Jurkat, Clone E6-1 (cell line): ENCODE measurements around the gene CATSPERZ.
"Not testable (repeated sequence)": the region's sequence is repeated elsewhere in the genome, so short reads cannot be mapped to it uniquely, and the experiment has no call there.

ENCODE experiments used
- DNase-seq: peaks from one replicate; pipeline ENCODE4 v3.0.0-alpha.2; 2011; ENCODE audit warnings: low read depth, low spot score
- H3K4me3 ChIP-seq: 2 replicates; pipeline ENCODE4 v1.5.1; 2011; ENCODE audit warnings: mild to moderate bottlenecking, low read length, control low read depth, moderate library complexity

The CATSPERZ gene

GRCh38 chr11:64296830-64297698 is 3.1 kb upstream of the CATSPERZ start:
- DNase-seq: no peak
- H3K4me3 ChIP-seq: no peak overlapping the region

DNA sequence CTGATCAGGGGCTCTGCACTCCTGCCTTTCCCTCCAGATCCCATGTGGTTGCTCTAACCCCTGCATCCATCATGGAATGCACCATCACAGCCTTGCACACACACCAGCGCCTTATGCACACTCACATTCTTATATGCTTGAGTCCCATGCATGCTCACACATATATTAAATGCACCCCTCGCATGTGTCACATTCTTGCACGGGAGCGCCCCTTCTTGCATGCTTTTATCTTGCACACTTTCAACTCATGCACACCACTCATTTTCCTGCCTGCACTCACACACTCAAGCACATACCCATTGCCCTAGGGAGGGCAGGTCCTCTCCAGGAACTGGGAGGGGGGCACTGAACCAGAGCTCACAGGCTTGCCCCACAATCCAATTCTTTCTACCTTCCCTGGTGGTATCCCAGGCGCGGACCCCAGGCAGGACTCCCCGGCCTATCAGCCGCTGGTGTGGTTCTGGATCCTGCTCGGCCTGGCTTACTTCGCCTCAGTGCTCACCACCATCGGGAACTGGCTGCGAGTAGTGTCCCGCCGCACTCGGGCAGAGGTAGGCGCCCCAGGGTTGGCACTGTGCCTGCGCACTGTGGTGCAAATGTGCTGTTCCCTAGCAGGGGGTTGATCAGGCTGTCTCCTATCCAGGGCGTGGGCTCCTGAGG is 2.3 kb upstream of the CATSPERZ start:
- no peak for DNase-seq
- H3K4me3 ChIP-seq: no peak overlapping the region

DNA sequence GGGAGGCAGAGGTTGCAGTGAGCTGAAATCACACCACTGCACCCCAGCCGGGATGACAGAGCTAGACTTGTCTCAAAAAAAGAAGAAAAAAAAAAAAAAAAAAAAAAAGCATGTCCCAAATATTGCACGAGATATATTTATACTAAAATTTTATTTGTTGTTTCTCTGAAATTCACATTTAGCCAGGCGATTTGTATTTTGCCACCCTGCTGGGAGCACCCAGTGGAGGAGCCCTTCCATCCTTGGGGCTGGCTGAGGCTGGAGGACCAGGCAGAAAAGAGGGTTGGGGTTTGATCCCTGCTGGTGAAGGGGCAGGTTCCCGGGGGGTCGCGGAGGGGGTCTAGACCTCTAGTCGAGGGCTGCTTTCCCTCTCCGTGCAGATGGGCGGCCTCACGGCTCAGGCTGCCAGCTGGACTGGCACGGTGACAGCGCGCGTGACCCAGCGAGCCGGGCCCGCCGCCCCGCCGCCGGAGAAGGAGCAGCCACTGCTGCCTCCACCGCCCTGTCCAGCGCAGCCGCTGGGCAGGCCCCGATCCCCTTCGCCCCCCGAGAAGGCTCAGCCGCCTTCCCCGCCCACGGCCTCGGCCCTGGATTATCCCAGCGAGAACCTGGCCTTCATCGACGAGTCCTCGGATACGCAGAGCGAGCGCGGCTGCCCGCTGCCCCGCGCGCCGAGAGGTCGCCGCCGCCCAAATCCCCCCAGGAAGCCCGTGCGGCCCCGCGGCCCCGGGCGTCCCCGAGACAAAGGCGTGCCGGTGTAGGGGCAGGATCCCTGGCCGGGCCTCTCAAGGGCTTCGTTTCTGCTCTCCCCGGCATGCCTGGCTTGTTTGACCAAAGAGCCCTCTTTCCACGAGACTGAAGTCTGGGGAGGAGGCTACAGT is 952 bp upstream of the CATSPERZ start:
- H3K4me3 ChIP-seq: no peak overlapping the region
- DNase-seq: no peak

DNA sequence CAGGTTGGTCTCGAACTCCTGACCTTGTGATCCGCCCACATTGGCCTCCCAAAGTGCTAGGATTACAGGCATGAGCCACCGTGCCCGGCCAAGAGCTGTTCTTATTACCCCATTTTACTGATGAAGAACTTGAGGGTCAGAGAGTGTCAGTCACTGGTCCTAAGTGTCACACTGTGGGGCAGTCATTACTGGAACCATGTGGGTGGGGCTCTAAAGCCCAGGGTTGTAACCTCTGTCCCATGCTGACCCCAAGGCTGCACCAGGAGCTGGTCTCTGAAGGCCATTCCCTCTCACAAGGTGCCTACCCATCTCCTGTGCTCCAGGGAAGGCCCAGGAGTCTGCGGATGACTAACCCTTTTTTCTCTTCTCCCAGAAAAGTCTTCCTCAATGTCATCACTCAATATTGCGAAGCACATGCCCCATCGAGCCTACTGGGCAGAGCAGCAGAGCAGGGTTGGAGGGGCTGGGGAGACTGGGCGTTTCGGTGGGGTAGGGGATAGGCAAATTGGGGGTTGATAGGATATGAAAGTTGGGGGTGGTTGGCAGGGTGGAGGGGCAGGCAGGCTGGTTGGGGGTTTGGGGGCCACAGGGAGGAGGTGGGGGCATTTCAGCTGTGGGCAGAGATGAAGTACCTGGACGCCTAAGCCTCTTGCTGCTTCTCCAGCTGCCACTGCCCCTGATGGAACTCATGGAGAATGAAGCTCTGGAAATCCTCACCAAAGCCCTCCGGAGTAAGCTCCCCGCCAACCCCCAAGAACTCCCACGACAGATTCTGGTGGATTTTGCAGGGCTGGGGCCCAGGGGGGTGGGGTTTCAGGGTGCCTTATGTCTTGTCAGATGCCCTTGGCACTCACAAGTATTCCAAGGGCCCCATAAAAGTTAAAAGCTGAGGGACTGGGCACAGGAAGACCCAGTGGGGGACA is 3.2 kb downstream of the CATSPERZ start:
- no peak for DNase-seq

GRCh38 chr11:64304032-64304315 is 3.8 kb downstream of the CATSPERZ start:
- peak overlapping the region; percentile 87 for H3K4me3 ChIP-seq
- no peak for DNase-seq

More for the DNA sequence above, 3.2 kb downstream of the CATSPERZ start:
- no peak overlapping the region for H3K4me3 ChIP-seq

- peak; percentile 90 for DNase-seq
Measured at GRCh38 chr11:64304316-64305072, 4.3 kb downstream of the CATSPERZ start.

GRCh38 chr11:64305075-64305690 is 5.0 kb downstream of the CATSPERZ start, which contains the start of gene ESRRA:
ESRRA (plus strand) TSS chr11:64305524; CDS start chr11:64307180, 1,656 bp downstream.
- DNase-seq: peak; percentile 96
- H3K4me3 ChIP-seq: peak within 1 kb of the TSS; percentile 90

More at GRCh38 chr11:64304316-64305072, 4.3 kb downstream of the CATSPERZ start:
- peak overlapping the region; percentile 87 for H3K4me3 ChIP-seq

- H3K4me3 ChIP-seq: peak overlapping the region; percentile 90
- peak; percentile 63 for DNase-seq
Measured at GRCh38 chr11:64305691-64306562, 5.8 kb downstream of the CATSPERZ start.

DNA sequence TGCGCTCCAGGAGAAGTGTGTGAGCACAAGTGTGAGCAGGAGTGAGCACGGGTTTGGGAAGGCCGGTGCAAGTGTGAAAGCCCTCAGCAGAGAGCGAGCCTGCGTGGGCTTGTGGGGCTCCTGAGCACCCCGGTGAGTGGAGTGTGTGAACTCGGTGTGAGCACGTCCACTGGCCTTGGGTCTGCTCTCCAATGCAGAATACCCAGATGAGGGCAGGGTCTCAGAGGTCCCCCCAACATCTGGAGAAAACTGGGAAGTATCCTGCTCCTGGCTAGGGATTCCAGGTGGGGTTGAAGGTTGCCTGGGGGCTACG is 6.4 kb downstream of the CATSPERZ start:
- peak overlapping the region; percentile 90 for H3K4me3 ChIP-seq
- DNase-seq: no peak

DNA sequence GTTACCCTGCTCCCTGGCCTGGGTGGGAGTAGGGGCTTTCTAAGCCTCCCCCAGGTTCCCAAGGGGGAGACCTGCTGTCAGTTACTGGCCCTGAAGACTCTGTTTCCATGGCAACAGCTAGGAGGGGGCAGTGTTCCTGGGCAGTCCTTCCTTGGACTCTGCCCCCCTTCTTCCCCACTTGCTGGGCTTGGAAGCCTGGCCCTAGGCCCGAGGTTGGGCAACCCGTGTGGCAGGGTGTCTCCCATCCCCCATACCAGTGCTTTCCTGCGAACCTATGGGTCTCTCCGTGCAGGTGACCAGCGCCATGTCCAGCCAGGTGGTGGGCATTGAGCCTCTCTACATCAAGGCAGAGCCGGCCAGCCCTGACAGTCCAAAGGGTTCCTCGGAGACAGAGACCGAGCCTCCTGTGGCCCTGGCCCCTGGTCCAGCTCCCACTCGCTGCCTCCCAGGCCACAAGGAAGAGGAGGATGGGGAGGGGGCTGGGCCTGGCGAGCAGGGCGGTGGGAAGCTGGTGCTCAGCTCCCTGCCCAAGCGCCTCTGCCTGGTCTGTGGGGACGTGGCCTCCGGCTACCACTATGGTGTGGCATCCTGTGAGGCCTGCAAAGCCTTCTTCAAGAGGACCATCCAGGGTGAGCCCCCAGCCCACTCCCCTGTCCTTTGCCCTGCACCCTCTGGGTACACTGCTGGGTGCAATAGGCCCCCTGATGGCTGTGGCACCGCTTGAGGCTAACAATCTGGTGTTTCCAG is 6.9 kb downstream of the CATSPERZ start:
- peak overlapping the region; percentile 90 for H3K4me3 ChIP-seq
- DNase-seq: no peak

GRCh38 chr11:64307795-64308194 is 7.6 kb downstream of the CATSPERZ start:
- not testable (repeated sequence) for DNase-seq, H3K4me3 ChIP-seq

DNA sequence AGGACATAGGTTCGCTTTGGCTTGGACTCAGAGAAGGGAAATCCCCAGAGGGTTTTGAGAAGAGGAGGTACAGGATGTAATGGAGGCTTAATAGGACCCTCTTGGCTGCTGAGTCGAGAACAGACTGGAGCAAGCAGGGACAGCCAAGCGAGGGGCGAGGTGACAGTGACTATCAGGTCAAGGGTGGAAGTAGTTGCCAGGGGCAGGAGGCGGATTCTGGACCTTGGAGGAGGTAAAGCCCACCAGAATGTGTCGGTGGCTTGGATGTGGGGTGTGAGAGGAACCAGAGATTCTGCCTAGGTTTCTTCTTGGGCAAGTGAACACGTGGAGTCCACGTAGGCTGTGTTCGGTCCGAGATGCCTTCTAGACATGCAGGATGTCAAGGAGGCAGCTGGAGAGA is 12.8 kb downstream of the CATSPERZ start:
- H3K4me3 ChIP-seq: no peak overlapping the region
- no peak for DNase-seq

GRCh38 chr11:64313491-64314145 is 13.5 kb downstream of the CATSPERZ start:
- DNase-seq: no peak
- H3K4me3 ChIP-seq: no peak overlapping the region

- no peak for DNase-seq
- no peak overlapping the region for H3K4me3 ChIP-seq
Measured at GRCh38 chr11:64314146-64314804, 14.1 kb downstream of the CATSPERZ start.
